Mucosa of descending colon (tissue), 3 donors: Measurements from ENCODE around the gene CD93. TPM values are rescaled to one million over a fixed set of nuclear protein-coding genes. Genes with fewer than 3 reads are reported as not detected.

Experiments used
- ATAC-seq: fragments of 200-7000 bp; cut with Tn5 transposase; one replicate; pipeline ENCODE4 v1.9.1; 2020; ENCODE audit warnings: mild to moderate bottlenecking, moderate library complexity
- DNase-seq, 3 donors: peaks; one replicate each; pipeline ENCODE4 v3.0.0-alpha.2; 2020
- H3K36me3 ChIP-seq: fragments of 200-600 bp; one replicate; pipeline ENCODE4 v1.8.0; 2021; ENCODE audit warnings: low read depth, mild to moderate bottlenecking
- H3K4me1 ChIP-seq: fragments of 200-600 bp; one replicate; pipeline ENCODE4 v1.8.0; 2021; ENCODE audit warnings: low read depth, mild to moderate bottlenecking
- H3K4me3 ChIP-seq: fragments of 200-600 bp; one replicate; pipeline ENCODE4 v1.8.0; 2021; ENCODE audit warnings: mild to moderate bottlenecking
- H3K9me3 ChIP-seq: fragments of 200-600 bp; one replicate; pipeline ENCODE4 v1.8.0; 2021; ENCODE audit warnings: mild to moderate bottlenecking
- CTCF ChIP-seq: fragments of 200-600 bp; IDR thresholded peaks from one replicate; pipeline ENCODE4 v1.8.0; 2022; ENCODE audit warnings: antibody characterized with exemption, mild to moderate bottlenecking
- intact Hi-C, 2 donors: fragments of 100-400 bp; cut with DNase I in 1 of 2; cut with micrococcal nuclease in 1 of 2; formaldehyde crosslinking; loops; one replicate each; pipeline versions ENCODE4 v1.11.0 to v1.11.1; 2022; cut with DNase I, micrococcal nuclease
- total RNA-seq, 3 donors: library from RNA; stranded (reverse); fragmentation: NEBNext Ultra II Directional in 2 of 3; extraction: Animal tissue kit (Norgen Biotek cat#: 25700) in 2 of 3; gene quantifications; one replicate each; pipeline versions ENCODE4 v1.2.1 to v1.2.4, GENCODE V29; 2021 to 2023
- donor health status: DM: no; HTN: no; CAD: no; lungs with moderate emphysema.
- donor health status: DM: no; HTN: no; CAD: no.
- donor health status: DM: no; HTN: yes; CAD: no.

Gene CD93
- total RNA-seq, 3 donors from 2014 or later, result 7.6 to 24.2 (median 20.1) TPM

DNA sequence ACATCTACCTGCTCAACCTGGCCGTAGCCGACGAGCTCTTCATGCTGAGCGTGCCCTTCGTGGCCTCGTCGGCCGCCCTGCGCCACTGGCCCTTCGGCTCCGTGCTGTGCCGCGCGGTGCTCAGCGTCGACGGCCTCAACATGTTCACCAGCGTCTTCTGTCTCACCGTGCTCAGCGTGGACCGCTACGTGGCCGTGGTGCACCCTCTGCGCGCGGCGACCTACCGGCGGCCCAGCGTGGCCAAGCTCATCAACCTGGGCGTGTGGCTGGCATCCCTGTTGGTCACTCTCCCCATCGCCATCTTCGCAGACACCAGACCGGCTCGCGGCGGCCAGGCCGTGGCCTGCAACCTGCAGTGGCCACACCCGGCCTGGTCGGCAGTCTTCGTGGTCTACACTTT is 50.4 kb downstream of the CD93 start:
- Histone ChIP-seq H3K4me3 (no peak overlapping the region), H3K36me3 (no peaks in the 10 kb centered on the region)
- TF ChIP-seq CTCF, result no peak

DNA sequence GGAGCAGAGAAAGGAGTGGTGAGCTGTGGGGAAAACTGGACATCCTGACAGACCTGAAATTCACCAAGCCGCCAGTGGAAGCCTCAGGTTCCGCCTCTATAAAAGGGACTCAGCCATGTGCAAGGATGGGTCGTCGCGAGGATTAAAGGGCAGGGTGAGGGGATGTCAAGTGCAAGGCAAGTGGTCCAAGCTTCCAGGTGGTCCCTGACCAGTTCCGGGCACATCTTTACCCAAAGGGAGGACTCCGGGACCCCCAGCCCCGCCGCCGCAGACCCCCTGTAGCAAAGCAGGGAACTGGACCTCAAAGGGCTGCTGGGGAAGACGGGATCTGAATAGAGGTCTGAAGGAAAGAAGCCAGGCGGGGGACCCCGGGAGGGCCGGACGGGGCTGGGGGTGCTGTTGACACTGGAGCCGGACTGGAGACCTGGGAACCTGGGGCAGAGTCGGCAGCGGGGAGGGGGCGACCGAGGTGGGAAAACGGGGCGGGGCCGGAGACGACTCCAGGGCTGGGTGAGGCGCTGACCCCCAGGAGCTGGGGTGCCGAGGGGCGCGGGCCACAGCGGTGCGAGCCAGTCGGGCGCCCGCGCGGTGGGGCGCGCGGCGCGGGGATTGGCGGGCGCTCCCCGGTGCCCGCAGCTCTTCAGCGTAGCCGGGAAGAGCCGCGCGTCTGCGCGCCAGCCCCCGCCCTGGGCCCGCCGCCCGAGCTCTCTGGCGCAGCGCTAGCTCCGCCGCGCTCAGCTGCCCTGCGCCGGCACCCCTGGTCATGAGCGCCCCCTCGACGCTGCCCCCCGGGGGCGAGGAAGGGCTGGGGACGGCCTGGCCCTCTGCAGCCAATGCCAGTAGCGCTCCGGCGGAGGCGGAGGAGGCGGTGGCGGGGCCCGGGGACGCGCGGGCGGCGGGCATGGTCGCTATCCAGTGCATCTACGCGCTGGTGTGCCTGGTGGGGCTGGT is 51.1 kb downstream of the CD93 start, which contains the start of gene SSTR4:
Gene SSTR4 (plus strand): TSS at position 592 of the 951 bp plus-strand sequence. CDS start 172 bp downstream, at position 764.
- no peaks in the 10 kb centered on the region for H3K4me1 ChIP-seq
- H3K9me3 ChIP-seq, result no peaks in the 10 kb centered on the region
- intact Hi-C loops, result no loop called here
- H3K36me3 ChIP-seq, result no peaks in the 10 kb centered on the region
- no peak within 1 kb of the TSS for H3K4me3 ChIP-seq
- TF ChIP-seq CTCF, result no peak
- ATAC-seq (no peak), DNase-seq (no peak)

More for the DNA sequence above, 50.4 kb downstream of the CD93 start:
- DNase-seq, result no peak
- intact Hi-C loops, result no loop called here
- no peak for ATAC-seq
- no peaks in the 10 kb centered on the region for H3K9me3 ChIP-seq
- H3K4me1 ChIP-seq, result no peaks in the 10 kb centered on the region

- H3K9me3 ChIP-seq, result no peaks in the 10 kb centered on the region
- DNase-seq (no peak), ATAC-seq (no peak)
- no peak for TF ChIP-seq CTCF
- H3K4me3 ChIP-seq, result no peak overlapping the region
- no peaks in the 10 kb centered on the region for H3K4me1 ChIP-seq
- intact Hi-C loops, result no loop called here
- H3K36me3 ChIP-seq, result no peaks in the 10 kb centered on the region
Observed at GRCh38 chr20:23033918-23034317, 52.2 kb downstream of the CD93 start.

- no peaks in the 10 kb centered on the region for H3K4me1 ChIP-seq
- no peak for TF ChIP-seq CTCF
- ATAC-seq, result no peak
- H3K36me3 ChIP-seq, result no peaks in the 10 kb centered on the region
- no peaks in the 10 kb centered on the region for H3K9me3 ChIP-seq
- H3K4me3 ChIP-seq, result no peak overlapping the region
- DNase-seq, result no peak
- intact Hi-C loops, result no loop called here
Observed at GRCh38 chr20:23032750-23033078, 53.4 kb downstream of the CD93 start.

DNA sequence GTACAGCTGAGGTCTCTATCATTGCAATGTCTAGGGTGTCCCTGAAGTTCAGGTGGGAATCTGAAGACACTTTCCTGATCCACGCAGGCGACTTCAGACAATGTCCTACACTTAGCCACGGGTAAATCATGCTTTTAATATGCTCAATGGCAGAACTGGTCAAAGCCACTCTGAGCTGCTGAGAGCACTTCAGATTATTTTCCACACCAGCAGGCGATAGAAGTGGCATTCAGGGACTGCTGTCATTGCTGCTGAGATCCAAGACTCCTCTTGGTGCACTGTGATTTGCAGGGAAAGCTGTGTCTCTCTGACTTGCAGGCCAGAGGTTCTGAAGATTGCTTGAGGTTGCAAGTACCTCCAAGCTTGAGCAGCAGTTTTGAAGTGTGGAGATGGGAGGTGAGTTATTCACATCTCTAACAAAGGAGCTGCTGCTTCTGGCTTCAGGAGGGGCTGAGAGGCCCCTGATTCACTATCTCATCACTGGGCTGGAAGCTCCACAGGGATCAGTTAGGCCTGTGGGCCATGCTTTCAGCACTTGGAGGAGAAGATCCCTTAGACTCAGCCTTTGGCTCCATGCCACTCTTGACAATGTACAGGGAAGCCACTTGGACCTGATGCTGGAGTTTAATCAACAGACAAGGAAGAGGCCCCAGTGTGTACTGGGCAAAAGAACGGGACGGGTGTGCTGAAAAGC is 53.9 kb downstream of the CD93 start:
- Histone ChIP-seq H3K4me1 (no peaks in the 10 kb centered on the region), H3K36me3 (no peaks in the 10 kb centered on the region), H3K4me3 (no peak overlapping the region), H3K9me3 (no peaks in the 10 kb centered on the region)
- intact Hi-C loops, result no loop called here
- no peak for TF ChIP-seq CTCF
- ATAC-seq (no peak), DNase-seq (no peak)
